ENCODE measurements around the gene NAP1L1. TPM values are rescaled to one million over a fixed set of nuclear protein-coding genes. Genes with fewer than 3 reads are reported as not detected.
A peak's percentile ranks its signal among the peaks of the same experiment; 100 is the strongest.

Gene NAP1L1, protein sequence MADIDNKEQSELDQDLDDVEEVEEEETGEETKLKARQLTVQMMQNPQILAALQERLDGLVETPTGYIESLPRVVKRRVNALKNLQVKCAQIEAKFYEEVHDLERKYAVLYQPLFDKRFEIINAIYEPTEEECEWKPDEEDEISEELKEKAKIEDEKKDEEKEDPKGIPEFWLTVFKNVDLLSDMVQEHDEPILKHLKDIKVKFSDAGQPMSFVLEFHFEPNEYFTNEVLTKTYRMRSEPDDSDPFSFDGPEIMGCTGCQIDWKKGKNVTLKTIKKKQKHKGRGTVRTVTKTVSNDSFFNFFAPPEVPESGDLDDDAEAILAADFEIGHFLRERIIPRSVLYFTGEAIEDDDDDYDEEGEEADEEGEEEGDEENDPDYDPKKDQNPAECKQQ
- 493 and 514 TPM in 2 replicates for polyA plus RNA-seq (2013)

DNA sequence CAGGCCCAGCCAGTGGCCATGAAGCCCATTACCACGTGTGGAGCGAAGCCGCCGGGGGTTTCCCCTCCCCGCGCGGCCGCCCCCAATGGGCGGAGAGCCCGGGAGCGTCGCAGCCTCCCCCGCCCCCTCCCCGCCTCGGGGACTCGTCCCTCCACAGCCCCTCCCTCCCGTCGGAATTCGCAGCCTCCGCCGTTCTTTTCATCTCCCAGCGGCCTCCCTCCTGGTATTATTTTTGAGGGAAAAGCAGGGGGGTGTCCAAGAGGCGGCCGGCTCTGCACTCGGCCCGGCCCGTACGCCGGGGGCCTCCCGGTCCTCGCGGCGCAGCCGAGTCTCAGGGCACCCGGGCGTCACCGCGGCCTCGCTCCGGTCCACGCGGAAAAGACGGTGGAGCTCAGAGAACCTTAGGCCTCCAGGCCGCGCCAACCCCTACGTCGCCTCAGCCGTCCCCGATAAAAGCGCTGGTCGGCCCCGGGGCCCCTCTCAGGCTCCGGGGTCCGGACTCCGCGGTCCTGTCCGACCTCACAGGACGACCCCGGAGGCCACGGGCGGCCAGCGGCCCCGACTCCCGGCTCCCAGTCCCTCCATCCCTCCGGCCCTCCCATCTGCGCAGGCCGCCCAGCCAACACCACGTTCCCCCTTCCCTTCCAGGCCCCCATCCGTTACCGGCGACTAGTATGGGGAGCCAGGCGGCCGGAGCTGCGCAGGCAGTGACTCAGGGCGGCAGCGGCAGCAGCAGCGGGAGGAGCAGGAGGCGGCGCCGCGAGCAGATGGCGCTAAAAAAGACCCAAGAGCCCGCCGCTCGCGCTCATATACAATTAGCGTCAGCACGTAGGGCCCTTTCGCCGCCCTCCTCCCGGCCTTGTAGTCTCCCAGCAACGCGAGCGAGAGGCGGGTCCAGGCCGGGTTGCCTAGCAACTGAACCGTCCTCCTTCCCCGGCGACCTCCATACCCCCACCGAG, at the start of gene NAP1L1:
Gene NAP1L1 (minus strand): TSS at position 782 of the 959 bp plus-strand sequence. CDS start 10,466 bp downstream, outside the sequence.
- Histone ChIP-seq H3K23ac (ENCODE audit: low read length) (no peak within 1 kb of the TSS), H3K4me2 (ENCODE audit: low read length) (peak within 1 kb of the TSS; percentile 72), H4K8ac (ENCODE audit: low read depth, low read length) (peak within 1 kb of the TSS; percentile 58), H3K9me3 (ENCODE audit: insufficient read depth, low read depth, low read length) (no peaks in the 10 kb centered on the region), H3K36me3 (ENCODE audit: control insufficient read depth in 1 of 2, insufficient read depth in 2 of 2, low read length in 2 of 2) (peaks cover 0 to 2% of the 10 kb centered on the region in 2 experiments), H4K91ac (ENCODE audit: low read depth, low read length) (peak within 1 kb of the TSS; percentile 92), H3K27me3 (ENCODE audit: insufficient read depth, low read length) (no peaks in the 10 kb centered on the region), H3K14ac (ENCODE audit: low read length) (peak within 1 kb of the TSS; percentile 70), H2BK120ac (ENCODE audit: insufficient read depth, low read length, poor library complexity) (peak within 1 kb of the TSS; percentile 41), H3K4me1 (ENCODE audit: control insufficient read depth in 1 of 2, insufficient read depth in 2 of 2, low read length in 2 of 2) (peaks cover 2% of the 10 kb centered on the region in 2 experiments), H2AK5ac (ENCODE audit: low read length) (peak within 1 kb of the TSS; percentile 44), H3K4ac (ENCODE audit: low read depth, low read length) (peak within 1 kb of the TSS; percentile 82), H3K79me1 (ENCODE audit: low read length) (peaks cover 6% of the 10 kb centered on the region), H3K4me3 (ENCODE audit: low read depth, low read length) (peak within 1 kb of the TSS; percentile 91), H2BK12ac (ENCODE audit: low read length) (no peak within 1 kb of the TSS), H3K9ac (ENCODE audit: low read length) (peak within 1 kb of the TSS; percentile 92), H3K18ac (ENCODE audit: low read length) (peak within 1 kb of the TSS; percentile 91), H2AFZ (ENCODE audit: insufficient read depth, low read length, poor library complexity) (peak within 1 kb of the TSS; percentile 58), H4K12ac (ENCODE audit: low read depth, low read length) (peak within 1 kb of the TSS; percentile 14), H2BK5ac (ENCODE audit: low read depth, low read length, poor library complexity) (peak within 1 kb of the TSS; percentile 91), H3K79me2 (ENCODE audit: control insufficient read depth, insufficient read depth, low read length, poor library complexity) (peaks cover 11% of the 10 kb centered on the region), H3K27ac (ENCODE audit: low read depth, low read length) (peak within 1 kb of the TSS; percentile 95)
- no CpG with 5 or more reads among the region's 100 CpGs for WGBS (ENCODE audit: extremely low coverage, insufficient coverage, insufficient read length)
- peak; percentile 98 for DNase-seq

DNA sequence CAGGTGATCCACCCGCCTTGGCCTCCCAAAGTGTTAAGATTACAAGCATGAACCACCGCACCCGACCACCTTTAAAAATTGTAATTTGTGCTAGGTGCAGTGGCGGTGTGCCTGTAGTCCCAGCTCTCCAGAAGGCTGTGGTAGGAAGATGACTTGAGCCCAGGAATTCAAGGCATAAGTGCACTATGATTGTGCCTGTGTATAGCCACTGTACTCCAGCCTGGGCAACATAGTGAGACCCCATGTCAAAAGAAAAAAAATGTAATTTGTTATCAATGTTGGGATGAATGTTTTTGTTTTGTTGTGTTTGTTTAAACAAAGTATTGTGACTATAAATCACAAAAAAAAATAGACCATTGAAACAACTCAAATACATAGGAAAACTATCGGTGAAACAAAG, 43.1 kb upstream of the NAP1L1 start:
- H3K4me3 ChIP-seq (ENCODE audit: low read depth, low read length): no peak overlapping the region
- no peaks in the 10 kb centered on the region for H3K27me3 ChIP-seq (ENCODE audit: insufficient read depth, low read length)
- no peak overlapping the region for H2BK120ac ChIP-seq (ENCODE audit: insufficient read depth, low read length, poor library complexity)
- no peak overlapping the region for H3K4ac ChIP-seq (ENCODE audit: low read depth, low read length)
- H3K23ac ChIP-seq (ENCODE audit: low read length): no peak overlapping the region
- no peak overlapping the region for H3K14ac ChIP-seq (ENCODE audit: low read length)
- no peak overlapping the region for H4K8ac ChIP-seq (ENCODE audit: low read depth, low read length)
- no peaks in the 10 kb centered on the region for H3K9me3 ChIP-seq (ENCODE audit: insufficient read depth, low read depth, low read length)
- H3K27ac ChIP-seq (ENCODE audit: low read depth, low read length): no peak overlapping the region
- H3K79me2 ChIP-seq (ENCODE audit: control insufficient read depth, insufficient read depth, low read length, poor library complexity): no peaks in the 10 kb centered on the region
- no peak overlapping the region for H2BK12ac ChIP-seq (ENCODE audit: low read length)
- no peak overlapping the region for H2AK5ac ChIP-seq (ENCODE audit: low read length)
- WGBS (ENCODE audit: extremely low coverage, insufficient coverage, insufficient read length): no CpG with 5 or more reads among the region's 5 CpGs
- H3K36me3 ChIP-seq (ENCODE audit: control insufficient read depth in 1 of 2, insufficient read depth in 2 of 2, low read length in 2 of 2): no peaks in the 10 kb centered on the region
- H3K9ac ChIP-seq (ENCODE audit: low read length): no peak overlapping the region
- H3K79me1 ChIP-seq (ENCODE audit: low read length): no peaks in the 10 kb centered on the region
- DNase-seq: no peak
- no peak overlapping the region for H2AFZ ChIP-seq (ENCODE audit: insufficient read depth, low read length, poor library complexity)
- no peak overlapping the region for H4K12ac ChIP-seq (ENCODE audit: low read depth, low read length)
- no peak overlapping the region for H2BK5ac ChIP-seq (ENCODE audit: low read depth, low read length, poor library complexity)
- no peak overlapping the region for H3K4me2 ChIP-seq (ENCODE audit: low read length)
- no peaks in the 10 kb centered on the region for H3K4me1 ChIP-seq (ENCODE audit: control insufficient read depth in 1 of 2, insufficient read depth in 2 of 2, low read length in 2 of 2)
- H3K18ac ChIP-seq (ENCODE audit: low read length): no peak overlapping the region
- H4K91ac ChIP-seq (ENCODE audit: low read depth, low read length): no peak overlapping the region

DNA sequence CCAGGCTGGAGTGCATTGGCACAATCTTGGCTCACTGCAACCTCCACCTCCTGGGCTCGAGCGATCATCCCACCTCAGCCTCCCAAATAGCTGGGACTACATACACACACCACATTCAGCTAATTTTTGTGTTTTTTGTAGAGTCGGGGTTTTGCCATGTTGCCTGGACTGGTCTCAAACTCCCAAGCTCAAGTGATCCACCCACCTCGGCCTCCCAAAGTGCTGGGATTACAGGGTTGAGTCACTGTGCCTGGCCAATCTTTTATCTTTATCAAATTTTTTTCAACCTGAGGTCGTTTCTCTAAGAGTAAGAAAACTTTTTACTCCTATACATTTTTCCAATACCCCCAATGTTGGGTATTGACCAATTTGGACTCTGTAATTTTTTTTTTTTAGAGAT, 40.0 kb upstream of the NAP1L1 start:
- H3K18ac ChIP-seq (ENCODE audit: low read length): no peak overlapping the region
- no peak overlapping the region for H2BK120ac ChIP-seq (ENCODE audit: insufficient read depth, low read length, poor library complexity)
- H3K79me1 ChIP-seq (ENCODE audit: low read length): no peaks in the 10 kb centered on the region
- H3K4me2 ChIP-seq (ENCODE audit: low read length): no peak overlapping the region
- no peak overlapping the region for H4K12ac ChIP-seq (ENCODE audit: low read depth, low read length)
- H2AFZ ChIP-seq (ENCODE audit: insufficient read depth, low read length, poor library complexity): no peak overlapping the region
- H4K91ac ChIP-seq (ENCODE audit: low read depth, low read length): no peak overlapping the region
- no peak overlapping the region for H3K4me3 ChIP-seq (ENCODE audit: low read depth, low read length)
- H3K4me1 ChIP-seq (ENCODE audit: control insufficient read depth in 1 of 2, insufficient read depth in 2 of 2, low read length in 2 of 2): no peaks in the 10 kb centered on the region
- H3K27me3 ChIP-seq (ENCODE audit: insufficient read depth, low read length): no peaks in the 10 kb centered on the region
- no peak overlapping the region for H2AK5ac ChIP-seq (ENCODE audit: low read length)
- H4K8ac ChIP-seq (ENCODE audit: low read depth, low read length): no peak overlapping the region
- no CpG with 5 or more reads among the region's 5 CpGs for WGBS (ENCODE audit: extremely low coverage, insufficient coverage, insufficient read length)
- no peak overlapping the region for H2BK12ac ChIP-seq (ENCODE audit: low read length)
- H3K14ac ChIP-seq (ENCODE audit: low read length): no peak overlapping the region
- no peak overlapping the region for H3K27ac ChIP-seq (ENCODE audit: low read depth, low read length)
- no peaks in the 10 kb centered on the region for H3K9me3 ChIP-seq (ENCODE audit: insufficient read depth, low read depth, low read length)
- no peak overlapping the region for H3K4ac ChIP-seq (ENCODE audit: low read depth, low read length)
- H3K23ac ChIP-seq (ENCODE audit: low read length): no peak overlapping the region
- DNase-seq: no peak
- H3K79me2 ChIP-seq (ENCODE audit: control insufficient read depth, insufficient read depth, low read length, poor library complexity): no peaks in the 10 kb centered on the region
- no peak overlapping the region for H2BK5ac ChIP-seq (ENCODE audit: low read depth, low read length, poor library complexity)
- H3K36me3 ChIP-seq (ENCODE audit: control insufficient read depth in 1 of 2, insufficient read depth in 2 of 2, low read length in 2 of 2): no peaks in the 10 kb centered on the region
- H3K9ac ChIP-seq (ENCODE audit: low read length): no peak overlapping the region
